ENCODE results near the gene PCCB.

DNA sequence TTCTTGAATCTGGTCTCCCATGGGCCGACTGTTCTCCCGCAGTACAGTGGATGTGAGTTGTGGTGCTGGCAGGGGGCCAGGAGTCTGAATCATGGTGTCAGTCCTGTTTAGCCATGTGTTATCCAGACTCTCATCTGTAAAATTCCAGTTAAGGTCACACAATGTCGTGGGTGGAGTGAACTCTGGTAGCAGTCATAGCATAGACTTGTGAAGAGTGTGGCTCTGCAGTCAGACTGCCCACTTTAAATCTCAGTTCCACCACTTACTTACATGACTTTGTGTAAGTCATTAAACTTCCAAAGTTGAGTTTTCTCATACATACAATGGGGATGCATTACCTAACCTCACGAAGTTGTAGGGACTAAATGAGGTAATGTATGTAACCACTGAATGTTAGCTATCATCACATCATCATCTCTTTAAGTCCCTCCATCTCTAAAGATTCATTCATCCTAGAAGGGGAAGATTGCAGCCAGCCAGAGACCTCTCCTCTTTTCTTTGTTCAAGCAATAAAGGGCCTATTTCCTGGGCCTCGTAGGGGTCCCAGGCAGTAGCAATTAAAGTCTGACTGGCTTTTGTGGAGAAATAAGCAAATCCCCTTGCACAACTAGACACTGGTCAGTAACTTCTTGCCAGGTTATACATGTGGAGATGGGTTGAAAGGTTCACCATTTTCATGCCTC is 93.9 kb downstream of the PCCB start:
- TF ChIP-seq CTCF (IDR thresholded peaks at IDR 0.05), result no peak
- TF ChIP-seq POLR2A (IDR thresholded peaks at IDR 0.05), result no peak
